SU-DHL-6 (cell line): ENCODE results near the gene RYR2.

Source experiments
- H2AFZ ChIP-seq: fragments of 200-600 bp; sonication (generic); 2 replicates; pipeline ENCODE4 v1.6.1; 2014; ENCODE audit warnings: low read depth, mild to moderate bottlenecking, moderate library complexity, mixed read lengths, antibody characterized with exemption, low read length; ENCODE audit not compliant: severe bottlenecking
- H3F3A ChIP-seq: fragments of 200-600 bp; shearing (Covaris generic); 2 replicates; pipeline ENCODE4 v1.6.0; 2016; ENCODE audit warnings: antibody characterized with exemption, mild to moderate bottlenecking; ENCODE audit not compliant: insufficient read depth
- H3K27ac ChIP-seq: fragments of 200-600 bp; sonication (generic); 2 replicates; pipeline ENCODE4 v1.5.1; 2016; ENCODE audit warnings: low read depth, mild to moderate bottlenecking, low read length, moderate library complexity, mixed read lengths
- H3K27me3 ChIP-seq: fragments of 200-600 bp; sonication (generic), shearing (Covaris generic); 2 replicates; pipeline ENCODE4 v1.6.0; 2014; ENCODE audit warnings: mild to moderate bottlenecking, low read length
- H3K36me3 ChIP-seq: fragments of 200-600 bp; sonication (generic); 2 replicates; pipeline ENCODE4 v1.6.1; 2014; ENCODE audit warnings: mild to moderate bottlenecking, low read length, mixed read lengths
- H3K4me2 ChIP-seq: fragments of 300-600, 200-600 bp; shearing (Covaris generic), sonication (generic); 2 replicates; pipeline ENCODE4 v1.6.0; 2014; ENCODE audit warnings: low read length, low read depth, mild to moderate bottlenecking; ENCODE audit not compliant: poor library complexity, severe bottlenecking
- H3K4me3 ChIP-seq: fragments of 200-600 bp; sonication (generic); 2 replicates; pipeline ENCODE4 v1.5.1; 2014; ENCODE audit warnings: antibody characterized with exemption, low read length, mild to moderate bottlenecking, mixed read lengths; ENCODE audit not compliant: insufficient read depth, poor library complexity, severe bottlenecking
- H3K79me2 ChIP-seq: fragments of 200-600 bp; sonication (generic); 2 replicates; pipeline ENCODE4 v1.6.1; 2014; ENCODE audit warnings: mild to moderate bottlenecking, low read length, moderate library complexity; ENCODE audit not compliant: insufficient read depth
- H3K9ac ChIP-seq: fragments of 200-600 bp; sonication (generic); 2 replicates; pipeline ENCODE4 v1.7.0; 2014; ENCODE audit warnings: mild to moderate bottlenecking, low read length
- H3K9me2 ChIP-seq: fragments of 200-600 bp; sonication (generic); replicated peaks from 2 replicates; pipeline ENCODE4 v1.6.1; 2014; ENCODE audit warnings: low read length; ENCODE audit not compliant: insufficient read depth
- H3K9me3 ChIP-seq: fragments of 200-600 bp; sonication (generic); 2 replicates; pipeline ENCODE4 v1.6.1; 2014; ENCODE audit warnings: low read length, mixed read lengths; ENCODE audit not compliant: insufficient read depth
- H4K20me1 ChIP-seq: fragments of 200-600 bp; sonication (generic); 2 replicates; pipeline ENCODE4 v1.6.1; 2014; ENCODE audit warnings: low read depth, mild to moderate bottlenecking, antibody characterized with exemption, low read length, moderate library complexity, mixed read lengths
- EZH2phosphoT487 ChIP-seq: fragments of 200-600 bp; sonication (generic), shearing (Covaris generic); conservative IDR thresholded peaks from 2 replicates; pipeline ENCODE4 v1.6.1; 2018; ENCODE audit warnings: mild to moderate bottlenecking, antibody characterized with exemption, low read length, moderate library complexity, mixed read lengths
- TF ChIP-seq, protein P1 (sequence below): fragments of 200-600 bp; sonication (generic); IDR thresholded peaks from one replicate; pipeline ENCODE4 v1.5.1; 2017; ENCODE audit warnings: antibody characterized with exemption, mild to moderate bottlenecking, low read length, moderate library complexity; ENCODE audit not compliant: insufficient read depth, poor library complexity, severe bottlenecking

The RYR2 gene

DNA sequence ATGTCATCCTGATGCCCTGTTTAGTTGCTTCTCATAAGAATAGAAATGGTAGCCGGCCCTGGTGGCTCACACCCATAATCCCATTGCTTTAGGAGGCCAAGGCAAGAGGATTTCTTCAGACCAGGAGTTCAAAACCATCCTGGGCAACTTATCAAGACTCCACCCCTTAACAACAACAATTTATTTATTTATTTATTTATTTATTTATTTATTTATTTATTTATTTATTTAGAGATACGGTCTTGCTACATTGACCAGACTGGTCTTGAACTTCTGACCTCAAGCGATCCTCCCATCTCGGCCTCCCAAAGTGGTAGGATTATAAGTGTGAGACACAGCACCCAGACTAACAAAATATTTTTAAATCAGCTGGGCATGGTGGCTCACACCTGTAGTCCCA lies 41.8 kb upstream of the RYR2 start:
- Histone ChIP-seq H3K27me3 (no peaks in the 10 kb centered on the region), H3K9me3 (no peaks in the 10 kb centered on the region), H2AFZ (no peak overlapping the region), H3K4me3 (no peak overlapping the region), H4K20me1 (no peaks in the 10 kb centered on the region), H3K36me3 (no peaks in the 10 kb centered on the region), H3K9ac (no peak overlapping the region), H3K27ac (no peak overlapping the region), H3K4me2 (no peak overlapping the region), H3K79me2 (no peaks in the 10 kb centered on the region), H3F3A (no peaks in the 10 kb centered on the region), H3K9me2 (no peaks in the 10 kb centered on the region)
- TF ChIP-seq, protein P1, sequence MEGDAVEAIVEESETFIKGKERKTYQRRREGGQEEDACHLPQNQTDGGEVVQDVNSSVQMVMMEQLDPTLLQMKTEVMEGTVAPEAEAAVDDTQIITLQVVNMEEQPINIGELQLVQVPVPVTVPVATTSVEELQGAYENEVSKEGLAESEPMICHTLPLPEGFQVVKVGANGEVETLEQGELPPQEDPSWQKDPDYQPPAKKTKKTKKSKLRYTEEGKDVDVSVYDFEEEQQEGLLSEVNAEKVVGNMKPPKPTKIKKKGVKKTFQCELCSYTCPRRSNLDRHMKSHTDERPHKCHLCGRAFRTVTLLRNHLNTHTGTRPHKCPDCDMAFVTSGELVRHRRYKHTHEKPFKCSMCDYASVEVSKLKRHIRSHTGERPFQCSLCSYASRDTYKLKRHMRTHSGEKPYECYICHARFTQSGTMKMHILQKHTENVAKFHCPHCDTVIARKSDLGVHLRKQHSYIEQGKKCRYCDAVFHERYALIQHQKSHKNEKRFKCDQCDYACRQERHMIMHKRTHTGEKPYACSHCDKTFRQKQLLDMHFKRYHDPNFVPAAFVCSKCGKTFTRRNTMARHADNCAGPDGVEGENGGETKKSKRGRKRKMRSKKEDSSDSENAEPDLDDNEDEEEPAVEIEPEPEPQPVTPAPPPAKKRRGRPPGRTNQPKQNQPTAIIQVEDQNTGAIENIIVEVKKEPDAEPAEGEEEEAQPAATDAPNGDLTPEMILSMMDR, result no peak
- no peak for TF ChIP-seq EZH2phosphoT487

GRCh38 chr1:237003516-237003915 lies 38.5 kb upstream of the RYR2 start:
- H3K4me2 ChIP-seq, result no peak overlapping the region
- H3K27ac ChIP-seq, result no peak overlapping the region
- no peaks in the 10 kb centered on the region for H3K36me3 ChIP-seq
- no peaks in the 10 kb centered on the region for H3K9me3 ChIP-seq
- H2AFZ ChIP-seq, result no peak overlapping the region
- no peak overlapping the region for H3K9ac ChIP-seq
- no peak for TF ChIP-seq EZH2phosphoT487
- TF ChIP-seq, protein P1, result no peak
- no peak overlapping the region for H3K4me3 ChIP-seq
- no peaks in the 10 kb centered on the region for H3K79me2 ChIP-seq
- H3F3A ChIP-seq, result no peaks in the 10 kb centered on the region
- no peaks in the 10 kb centered on the region for H4K20me1 ChIP-seq
- no peaks in the 10 kb centered on the region for H3K9me2 ChIP-seq
- H3K27me3 ChIP-seq, result no peaks in the 10 kb centered on the region

DNA sequence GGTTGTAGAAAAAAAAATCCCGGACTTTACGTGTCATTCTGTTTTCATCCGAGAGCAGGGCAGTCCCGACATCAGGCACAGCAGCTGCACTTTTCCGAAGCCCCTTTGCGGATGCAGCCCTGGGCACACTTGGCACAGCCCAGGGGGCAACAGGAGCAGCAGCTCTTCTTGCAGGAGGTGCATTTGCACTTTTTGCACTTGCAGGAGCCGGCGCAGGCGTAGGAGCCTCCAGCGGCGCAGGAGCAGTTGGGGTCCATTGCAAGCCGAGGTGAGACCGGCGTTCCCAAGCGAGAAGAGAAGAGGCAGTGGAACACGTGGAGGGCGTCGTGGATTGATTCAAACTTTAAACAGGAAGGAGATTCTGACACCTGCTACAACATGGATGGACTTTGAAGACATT lies 37.9 kb upstream of the RYR2 start, which contains the start of gene MT1HL1:
TSS of gene MT1HL1 (minus strand) at position 326 of the 400 bp plus-strand sequence. CDS start at position 257, 69 bp downstream.
- Histone ChIP-seq H3K9me2 (no peaks in the 10 kb centered on the region), H4K20me1 (no peaks in the 10 kb centered on the region), H2AFZ (no peak within 1 kb of the TSS), H3K27ac (no peak within 1 kb of the TSS), H3K36me3 (no peaks in the 10 kb centered on the region), H3K9ac (no peak within 1 kb of the TSS), H3F3A (no peaks in the 10 kb centered on the region), H3K27me3 (no peaks in the 10 kb centered on the region), H3K79me2 (no peaks in the 10 kb centered on the region), H3K9me3 (no peaks in the 10 kb centered on the region), H3K4me2 (no peak within 1 kb of the TSS), H3K4me3 (no peak within 1 kb of the TSS)
- TF ChIP-seq, protein P1, result no peak
- no peak for TF ChIP-seq EZH2phosphoT487
